Keratinocyte (primary cell): Measurements from ENCODE around the gene SLC40A1. TPM values are rescaled to one million over a fixed set of nuclear protein-coding genes. Genes with fewer than 3 reads are reported as not detected.

Source experiments
- DNase-seq: peaks from one replicate; pipeline ENCODE4 v3.0.0-alpha.2; 2011; ENCODE audit warnings: low read depth, missing footprints, low spot score
- FAIRE-seq: peaks from 2 replicates; lab custom pipeline; 2011; peaks lifted over from hg19 to GRCh38; lab: Jason Lieb, UNC
- H2AFZ ChIP-seq: 2 replicates; pipeline ENCODE4 v1.6.0; 2012; ENCODE audit warnings: low read length, control low read depth, inconsistent platforms; ENCODE audit not compliant: control insufficient read depth
- H3K27ac ChIP-seq: 2 replicates; pipeline ENCODE4 v1.5.1; 2011; ENCODE audit warnings: low read length; ENCODE audit not compliant: control insufficient read depth, insufficient read depth
- H3K27me3 ChIP-seq: 3 replicates; pipeline ENCODE4 v1.6.0; 2011; ENCODE audit warnings: low read length; ENCODE audit not compliant: control insufficient read depth, insufficient read depth; ENCODE audit errors: extremely low read depth
- H3K36me3 ChIP-seq, 2 experiments: 2 replicates in 1 of 2; 3 replicates in 1 of 2; pipeline ENCODE4 v1.5.1; 2011; ENCODE audit warnings: low read length in 2 of 2, mild to moderate bottlenecking in 1 of 2; ENCODE audit not compliant: control insufficient read depth in 2 of 2, insufficient read depth in 2 of 2; ENCODE audit errors: extremely low read depth in 1 of 2
- H3K4me1 ChIP-seq: 3 replicates; pipeline ENCODE4 v1.5.1; 2011; ENCODE audit warnings: low read length; ENCODE audit not compliant: control insufficient read depth, insufficient read depth; ENCODE audit errors: extremely low read depth
- H3K4me2 ChIP-seq: 3 replicates; pipeline ENCODE4 v1.6.0; 2011; ENCODE audit warnings: low read depth, low read length; ENCODE audit not compliant: control insufficient read depth, insufficient read depth; ENCODE audit errors: extremely low read depth
- H3K4me3 ChIP-seq, 3 experiments: fragments of 200-600 bp in 1 of 3; sonication (generic) in 1 of 3; 2 replicates in 2 of 3; 3 replicates in 1 of 3; pipeline ENCODE4 v1.5.1; 2011 to 2016; ENCODE audit warnings: low read length in 3 of 3, mild to moderate bottlenecking in 3 of 3, control low read depth in 2 of 3, inconsistent platforms in 1 of 3, low read depth in 1 of 3, mixed read lengths in 1 of 3, mixed run types in 1 of 3, moderate library complexity in 1 of 3; ENCODE audit not compliant: control insufficient read depth in 2 of 3, insufficient read depth in 2 of 3; ENCODE audit errors: extremely low read depth in 1 of 3
- H3K79me2 ChIP-seq: 2 replicates; pipeline ENCODE4 v1.6.0; 2012; ENCODE audit warnings: low read length; ENCODE audit not compliant: control insufficient read depth, insufficient read depth
- H3K9ac ChIP-seq: 3 replicates; pipeline ENCODE4 v1.6.0; 2011; ENCODE audit warnings: low read length; ENCODE audit not compliant: control insufficient read depth, insufficient read depth; ENCODE audit errors: extremely low read depth
- H3K9me1 ChIP-seq: 3 replicates; pipeline ENCODE4 v1.6.0; 2011; ENCODE audit warnings: low read length; ENCODE audit not compliant: control insufficient read depth, insufficient read depth; ENCODE audit errors: extremely low read depth
- H3K9me3 ChIP-seq: 2 replicates; pipeline ENCODE4 v1.5.1; 2012; ENCODE audit warnings: low read depth, low read length; ENCODE audit not compliant: control insufficient read depth
- H4K20me1 ChIP-seq: 3 replicates; pipeline ENCODE4 v1.6.0; 2011; ENCODE audit warnings: low read length; ENCODE audit not compliant: control insufficient read depth, insufficient read depth; ENCODE audit errors: extremely low read depth
- CTCF ChIP-seq, 3 experiments: IDR thresholded peaks in 1 of 3; conservative IDR thresholded peaks in 1 of 3; optimal IDR thresholded peaks in 1 of 3; 2 replicates in 2 of 3; 3 replicates in 1 of 3; pipeline versions ENCODE3 to v1.5.1; 2011; ENCODE audit warnings: low read length in 3 of 3, mild to moderate bottlenecking in 3 of 3, moderate library complexity in 2 of 3, control low read depth in 1 of 3, inconsistent platforms in 1 of 3; ENCODE audit not compliant: insufficient read depth in 2 of 3; ENCODE audit errors: extremely low read depth in 1 of 3
- EZH2 ChIP-seq: IDR thresholded peaks from one replicate; pipeline ENCODE4 v1.6.1; 2012; ENCODE audit warnings: inconsistent platforms, mild to moderate bottlenecking, low read length, moderate library complexity
- dilution Hi-C: fragments of 300-500 bp; cut with MboI; formaldehyde crosslinking; loops from one replicate; pipeline ENCODE4 v1.7.0; 2020; ENCODE audit warnings: low sequenced_read_pairs; ENCODE audit not compliant: extremely low pct_ligation_motif_present
- polyA plus RNA-seq, 5 experiments: library from polyadenylated mRNA; depleted of rRNA in 3 of 5; stranded (reverse) in 3 of 5; stranded (forward) in 1 of 5; unstranded in 1 of 5; fragments of >200 nt; gene quantifications; 1 replicate in 1 of 5; 2 replicates in 3 of 5; 3 replicates in 1 of 5; pipeline versions ENCODE4 v1.2.1 to v1.2.3, GENCODE V29; 2011 to 2012; ENCODE audit warnings: missing spikeins in 2 of 5, low read depth in 1 of 5, low replicate concordance in 1 of 5

SLC40A1 gene
- polyA plus RNA-seq, 1 donor (not counting 4 experiments of a cell fraction or from before 2014, with no cell fraction given), result 0.09 TPM

DNA sequence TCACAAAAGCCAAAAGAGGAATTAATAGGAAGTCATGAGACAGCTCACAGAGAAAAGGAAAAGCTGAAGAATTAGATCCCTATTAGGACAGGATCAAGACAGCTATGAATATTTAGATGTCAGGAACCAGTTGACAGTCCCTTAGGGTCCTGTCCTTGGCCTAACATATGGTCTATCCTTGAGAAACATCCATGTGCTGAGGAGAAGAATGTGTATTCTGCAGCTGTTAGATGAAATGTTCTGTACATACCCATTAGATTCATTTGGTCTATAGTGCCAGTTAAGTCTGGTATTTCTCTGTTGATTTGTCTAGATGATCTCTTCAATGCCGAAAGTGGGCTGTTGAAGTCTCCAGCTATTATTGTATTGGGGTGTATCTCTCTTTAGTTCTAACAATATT, 37.6 kb upstream of the SLC40A1 start:
- FAIRE-seq, result peak; percentile 23
- dilution Hi-C loops, result no loop called here

DNA sequence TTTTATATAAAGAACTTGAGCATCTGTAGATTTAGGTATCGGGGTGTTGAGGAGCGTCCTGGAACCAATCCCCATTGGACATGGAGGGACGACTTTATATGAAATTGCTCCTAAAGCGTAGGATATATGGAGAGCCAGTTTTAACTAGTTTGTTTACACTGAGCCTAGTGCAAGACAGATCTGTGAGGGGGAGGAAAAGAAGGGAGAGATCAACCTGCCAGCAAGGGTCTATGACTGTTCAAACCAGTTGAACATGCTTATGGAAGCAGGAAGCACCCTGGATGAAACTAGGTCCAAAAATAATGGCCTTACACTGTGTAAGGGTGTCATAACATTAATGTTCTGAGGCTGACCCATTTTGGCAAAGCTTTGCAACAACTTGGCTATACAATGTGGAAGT, 34.0 kb upstream of the SLC40A1 start:
- Histone ChIP-seq H3K36me3 (no peaks in the 10 kb centered on the region), H3K27me3 (no peaks in the 10 kb centered on the region), H3K4me2 (no peak overlapping the region), H3K4me1 (peaks cover 10% of the 10 kb centered on the region), H3K9ac (no peak overlapping the region), H2AFZ (no peak overlapping the region), H3K9me3 (no peaks in the 10 kb centered on the region), H4K20me1 (no peaks in the 10 kb centered on the region), H3K79me2 (no peaks in the 10 kb centered on the region), H3K27ac (no peak overlapping the region), H3K4me3 (no peak overlapping the region), H3K9me1 (no peaks in the 10 kb centered on the region)
- DNase-seq (no peak), FAIRE-seq (peak; percentile 51)
- dilution Hi-C loops, result no loop called here
- TF ChIP-seq CTCF (optimal IDR thresholded peaks at IDR 0.05 in 1 of 3, IDR thresholded peaks at IDR 0.05 in 1 of 3, conservative IDR thresholded peaks at IDR 0.05 in 1 of 3; ENCODE audit: extremely low read depth in 1 of 3, insufficient read depth in 2 of 3, low read length in 3 of 3), result no peak

More for the DNA sequence above, 37.6 kb upstream of the SLC40A1 start:
- no peak for DNase-seq
- Histone ChIP-seq H3K36me3 (no peaks in the 10 kb centered on the region), H4K20me1 (no peaks in the 10 kb centered on the region), H3K4me1 (peaks cover 3% of the 10 kb centered on the region), H3K4me3 (no peak overlapping the region), H3K4me2 (no peak overlapping the region), H3K79me2 (no peaks in the 10 kb centered on the region), H3K27ac (no peak overlapping the region), H2AFZ (no peak overlapping the region), H3K27me3 (no peaks in the 10 kb centered on the region), H3K9ac (no peak overlapping the region), H3K9me3 (no peaks in the 10 kb centered on the region), H3K9me1 (no peaks in the 10 kb centered on the region)
- no peak for TF ChIP-seq EZH2
- TF ChIP-seq CTCF (optimal IDR thresholded peaks at IDR 0.05 in 1 of 3, IDR thresholded peaks at IDR 0.05 in 1 of 3, conservative IDR thresholded peaks at IDR 0.05 in 1 of 3; ENCODE audit: extremely low read depth in 1 of 3, insufficient read depth in 2 of 3, low read length in 3 of 3), result no peak
